ENCODE results near the gene PDCD2. TPM values are rescaled to one million over a fixed set of nuclear protein-coding genes. Genes with fewer than 3 reads are reported as not detected.

PDCD2 gene, protein sequence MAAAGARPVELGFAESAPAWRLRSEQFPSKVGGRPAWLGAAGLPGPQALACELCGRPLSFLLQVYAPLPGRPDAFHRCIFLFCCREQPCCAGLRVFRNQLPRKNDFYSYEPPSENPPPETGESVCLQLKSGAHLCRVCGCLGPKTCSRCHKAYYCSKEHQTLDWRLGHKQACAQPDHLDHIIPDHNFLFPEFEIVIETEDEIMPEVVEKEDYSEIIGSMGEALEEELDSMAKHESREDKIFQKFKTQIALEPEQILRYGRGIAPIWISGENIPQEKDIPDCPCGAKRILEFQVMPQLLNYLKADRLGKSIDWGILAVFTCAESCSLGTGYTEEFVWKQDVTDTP
- total RNA-seq, result 43.1 and 45.6 TPM in 2 replicates

GRCh38 chr6:170584181-170584953 is at the start of gene PDCD2:
PDCD2 (minus strand) TSS chr6:170584637; CDS start chr6:170584581, 56 bp downstream.

DNA sequence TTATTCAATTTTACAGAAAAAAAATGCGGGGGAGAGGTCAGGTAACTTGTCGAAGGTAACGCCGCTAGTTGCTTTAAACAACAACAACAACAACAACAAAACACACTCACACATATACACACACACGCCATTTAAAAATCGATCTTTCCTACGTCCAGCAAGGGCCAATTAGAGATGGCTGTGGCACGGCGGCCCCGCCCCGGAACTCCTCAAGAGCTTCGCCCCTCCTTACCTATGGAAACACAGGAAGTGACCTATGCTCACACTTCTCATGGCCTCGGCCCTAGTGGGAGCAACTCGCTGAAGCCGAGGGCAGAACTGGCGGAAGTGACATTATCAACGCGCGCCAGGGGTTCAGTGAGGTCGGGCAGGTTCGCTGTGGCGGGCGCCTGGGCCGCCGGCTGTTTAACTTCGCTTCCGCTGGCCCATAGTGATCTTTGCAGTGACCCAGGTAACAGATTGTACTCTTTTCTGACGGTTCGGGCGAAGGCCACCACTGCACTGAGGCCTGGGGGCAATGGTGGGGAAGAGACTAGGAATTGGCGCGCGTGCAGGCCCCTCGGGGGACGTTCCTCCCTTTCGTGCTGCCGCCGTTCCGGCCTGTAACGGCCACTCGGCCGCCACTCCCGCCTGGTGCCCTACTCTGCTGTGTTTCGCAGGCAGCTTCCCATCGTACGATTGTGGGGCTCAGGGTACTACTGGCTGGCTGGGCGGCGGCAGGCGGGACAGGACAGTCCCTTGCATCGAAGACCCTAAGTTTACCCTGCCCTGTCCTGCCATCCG is 30.2 kb downstream of the PDCD2 start, which contains the start of gene TBP:
TSS of gene TBP (plus strand) at position 357 of the 783 bp plus-strand sequence. CDS start 2,661 bp downstream, outside the sequence.

DNA sequence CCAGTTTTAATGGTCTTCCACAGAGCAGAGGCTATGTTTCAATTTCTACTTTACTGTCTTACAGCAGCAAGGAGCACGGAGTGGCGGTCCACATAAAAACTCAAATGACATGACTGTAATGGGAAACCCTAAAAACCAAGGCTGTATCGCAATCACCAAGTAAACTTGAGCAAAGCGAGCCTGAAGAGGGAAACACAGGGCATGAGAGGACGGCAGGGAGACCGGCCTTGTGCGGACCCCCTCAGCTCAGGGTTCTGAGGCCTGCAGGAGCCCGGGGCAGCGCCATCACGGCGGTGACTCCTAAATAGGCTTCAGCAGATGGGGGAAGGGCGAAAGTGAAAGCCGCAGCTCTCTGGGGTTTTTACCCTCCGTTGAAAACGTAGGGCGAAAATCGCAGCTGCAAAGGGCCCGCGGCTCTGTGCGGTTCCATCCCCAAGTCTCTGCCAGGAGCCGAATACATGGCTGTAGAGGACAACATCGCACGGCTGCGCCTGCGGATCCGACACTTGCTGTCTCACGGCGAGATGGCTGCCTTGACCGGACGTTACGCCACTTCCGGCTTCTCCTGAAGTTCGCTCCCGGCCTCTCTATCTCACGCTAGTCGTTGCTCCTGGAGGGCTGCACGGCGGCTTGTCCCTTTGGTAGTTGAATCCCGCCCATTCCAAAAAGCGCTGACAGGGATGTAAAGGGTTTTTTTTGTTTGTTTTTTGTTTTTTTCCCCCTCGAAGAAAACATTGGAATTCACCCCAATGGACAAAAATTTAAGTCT is 31.5 kb downstream of the PDCD2 start, which contains the start of gene PSMB1:
TSS of gene PSMB1 (minus strand) at position 543 of the 769 bp plus-strand sequence. CDS start at position 478, 65 bp downstream.

Other genes starting within 250 kb of the PDCD2 start
- 270 and 365 TPM in 2 replicates for gene PSMB1, start 31.3 kb downstream of the PDCD2 start, total RNA-seq
- gene TBP, start 30.3 kb downstream of the PDCD2 start, total RNA-seq, result 6.4 and 9.3 TPM in 2 replicates